GM19025 (cell line): ENCODE results near the gene PPP5C.
"Not testable (repeated sequence)": the region's sequence is repeated elsewhere in the genome, so short reads cannot be mapped to it uniquely, and the experiment has no call there.

Experiments
- ATAC-seq: cut with Tn5 transposase; IDR thresholded peaks from one replicate; pipeline ENCODE4 v1.9.1; 2021; ENCODE audit warnings: mild to moderate bottlenecking, low read depth, moderate library complexity; ENCODE audit not compliant: unreplicated experiment

PPP5C gene

DNA sequence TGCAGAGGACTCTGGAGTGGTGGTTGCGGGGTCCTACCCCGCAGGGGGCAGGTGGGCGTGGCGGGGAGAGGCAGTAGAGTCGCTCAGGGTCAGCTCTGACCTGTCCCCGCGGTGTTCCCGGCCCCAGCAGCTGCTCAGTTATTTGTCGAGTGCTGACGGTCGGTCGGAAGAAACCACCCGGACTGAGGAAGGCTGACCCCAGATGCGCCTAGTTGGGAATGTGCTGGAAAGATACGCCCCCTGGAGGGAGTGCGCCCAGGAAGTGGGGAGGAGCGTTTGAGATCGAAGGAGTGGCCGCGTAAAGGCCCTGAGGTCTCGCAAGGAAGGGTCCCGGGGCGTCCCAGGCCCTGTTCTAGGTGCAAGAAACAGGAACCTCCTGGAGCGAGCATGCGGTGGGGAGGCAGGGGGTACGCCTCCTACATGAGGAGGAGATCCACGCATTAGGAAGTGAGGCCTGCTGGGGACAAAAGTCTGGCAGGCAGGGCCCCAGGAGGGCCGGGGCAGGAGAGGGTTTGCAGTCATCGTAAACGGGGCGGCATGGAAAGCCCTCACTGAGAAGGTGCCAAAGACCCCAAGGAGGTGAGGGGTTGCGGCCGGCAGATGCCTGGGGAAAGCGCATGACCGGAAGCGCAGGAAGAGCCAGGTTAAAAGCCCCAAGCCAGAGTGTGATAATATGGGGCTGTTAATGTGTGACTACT is 57.3 kb downstream of the PPP5C start:
- no peak for ATAC-seq

- no peak for ATAC-seq
Observed at GRCh38 chr19:46404753-46405468, 58.0 kb downstream of the PPP5C start.

DNA sequence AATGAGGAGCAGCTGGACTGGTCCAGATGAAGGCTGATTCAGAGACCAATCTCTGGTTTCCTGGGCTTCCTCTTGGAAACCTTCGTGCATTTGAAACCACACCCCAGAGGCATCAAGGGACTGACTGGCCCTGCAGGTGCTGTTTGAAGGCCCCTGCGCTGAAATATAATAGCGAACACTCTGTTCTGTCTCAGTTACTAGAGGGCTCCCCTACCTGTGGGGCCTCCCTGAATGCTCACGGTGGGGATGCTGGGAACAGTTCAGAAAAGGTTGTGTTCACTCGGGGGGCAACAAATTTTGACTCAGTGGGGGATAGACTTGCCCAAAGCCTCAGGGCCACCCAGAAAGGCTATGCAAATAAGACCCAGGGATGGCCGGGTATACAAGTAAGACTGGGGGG is 60.1 kb downstream of the PPP5C start:
- no peak for ATAC-seq

GRCh38 chr19:46407856-46408663 is 61.2 kb downstream of the PPP5C start:
- no peak for ATAC-seq

DNA sequence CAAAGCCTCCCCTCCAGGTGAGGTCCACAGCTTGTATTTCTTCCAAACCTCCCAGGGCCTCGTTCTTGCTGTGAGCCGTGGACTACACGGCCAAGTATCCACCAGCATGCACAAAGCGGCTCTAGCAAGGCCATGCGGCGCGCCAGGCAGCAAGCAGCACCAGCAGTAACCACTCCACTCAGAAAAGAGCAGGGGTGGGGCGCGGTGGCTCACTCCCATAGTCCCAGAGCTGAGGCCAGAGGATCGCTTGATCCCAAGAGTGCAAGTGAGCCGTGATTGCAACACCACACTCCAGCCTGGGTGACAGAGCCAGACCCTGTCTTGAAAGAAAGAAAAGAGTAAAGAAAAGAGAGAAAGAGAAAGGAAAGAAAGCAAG is 61.8 kb downstream of the PPP5C start:
- ATAC-seq, result no peak

DNA sequence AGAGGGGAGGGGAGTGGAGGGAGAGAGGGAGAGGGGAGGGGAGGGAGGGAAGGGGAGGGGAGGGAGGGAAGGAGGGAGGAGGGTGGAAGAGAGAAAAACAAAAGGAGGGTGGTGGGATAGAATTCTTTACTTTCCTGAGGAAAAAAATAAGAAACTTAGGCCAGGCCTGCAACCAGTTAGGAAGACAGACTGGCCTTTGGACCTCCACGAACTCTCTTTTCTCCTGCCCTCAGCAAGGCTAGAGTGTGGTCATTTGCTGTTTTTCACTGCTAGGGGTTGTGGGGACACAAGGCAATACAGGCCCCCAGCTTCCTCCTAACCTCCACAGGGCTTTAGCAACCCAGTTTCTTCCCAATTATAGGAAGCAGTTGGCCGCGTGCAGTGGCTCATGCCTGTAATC is 62.3 kb downstream of the PPP5C start:
- no peak for ATAC-seq

- no peak for ATAC-seq
Observed at GRCh38 chr19:46410205-46411087, 63.6 kb downstream of the PPP5C start.

- no peak for ATAC-seq
Observed at GRCh38 chr19:46411088-46411924, 64.4 kb downstream of the PPP5C start.

- no peak for ATAC-seq
Observed at GRCh38 chr19:46411925-46412649, 65.2 kb downstream of the PPP5C start.

DNA sequence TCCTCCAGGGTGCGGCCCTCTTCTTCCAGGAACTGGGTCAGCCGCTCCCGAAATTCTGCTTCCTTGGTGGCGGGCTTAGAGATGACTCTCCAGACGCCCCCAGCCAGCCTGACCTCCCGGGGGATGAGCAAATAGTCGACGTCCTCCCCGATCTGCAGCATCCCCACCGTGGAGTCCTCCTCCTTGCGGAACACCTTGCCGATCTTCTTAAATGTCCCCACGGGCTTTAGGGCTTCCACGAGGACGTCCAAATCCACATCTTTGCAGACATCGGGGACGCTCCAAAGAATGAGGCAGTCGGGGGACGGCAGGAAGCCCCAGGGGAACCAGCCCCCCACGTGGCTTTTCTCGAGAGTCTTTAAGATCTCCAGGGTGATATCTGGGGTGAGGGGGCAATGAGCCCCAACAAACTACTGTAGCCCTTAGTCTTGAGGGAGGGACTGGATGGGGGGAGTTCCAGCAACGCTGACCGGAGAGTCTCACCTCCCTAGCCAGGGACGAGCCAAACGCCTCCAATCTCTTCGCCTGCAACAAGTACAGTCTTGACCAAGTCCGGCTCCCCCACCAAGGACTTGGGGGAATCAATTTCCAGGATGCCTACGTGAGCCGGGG is 65.9 kb downstream of the PPP5C start:
- no peak for ATAC-seq

DNA sequence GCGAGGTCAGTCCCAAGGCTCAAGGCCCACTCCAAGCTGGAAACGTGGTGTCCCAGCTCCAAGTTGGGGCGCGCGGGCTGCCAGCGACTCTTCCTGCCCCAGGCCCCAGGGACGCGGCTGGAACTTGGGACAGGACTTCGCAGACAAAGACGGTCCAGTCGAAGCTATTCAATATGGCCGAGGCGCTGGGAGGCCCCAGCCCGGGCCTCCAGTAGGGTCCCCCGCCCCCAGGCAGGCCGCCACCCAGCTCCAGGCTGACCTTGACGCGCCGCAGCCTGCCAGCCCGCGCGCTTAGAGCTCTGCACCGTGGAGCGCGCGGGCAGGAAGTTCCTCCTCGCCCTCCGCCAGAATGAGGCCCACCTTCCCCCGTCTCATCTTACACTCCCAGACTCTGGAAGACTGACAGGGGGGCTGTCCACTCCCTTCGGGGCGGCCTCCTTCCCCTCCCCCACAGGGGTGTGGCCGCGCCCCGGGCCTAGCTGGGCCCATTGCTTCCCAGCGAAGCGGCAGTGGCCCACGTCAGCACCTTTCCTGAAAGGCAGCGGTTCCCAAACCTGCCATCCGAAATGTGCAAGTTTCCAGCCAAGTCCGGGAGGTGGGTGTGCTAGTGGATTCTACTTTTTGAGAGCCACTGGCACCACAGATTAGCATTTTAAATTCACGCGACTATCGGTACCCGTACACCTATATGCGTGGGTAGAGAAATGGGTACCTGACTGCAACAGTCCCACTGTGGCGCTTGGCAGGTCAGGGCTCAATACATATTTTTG is 66.6 kb downstream of the PPP5C start, which contains the start of gene CCDC8:
Gene CCDC8, minus strand, starts transcription at position 303 of the 770 bp plus-strand sequence. CDS start 754 bp downstream, outside the sequence.
- ATAC-seq, result no peak

- ATAC-seq, result not testable (repeated sequence)
Observed at GRCh38 chr19:46414899-46415298, 68.0 kb downstream of the PPP5C start.

DNA sequence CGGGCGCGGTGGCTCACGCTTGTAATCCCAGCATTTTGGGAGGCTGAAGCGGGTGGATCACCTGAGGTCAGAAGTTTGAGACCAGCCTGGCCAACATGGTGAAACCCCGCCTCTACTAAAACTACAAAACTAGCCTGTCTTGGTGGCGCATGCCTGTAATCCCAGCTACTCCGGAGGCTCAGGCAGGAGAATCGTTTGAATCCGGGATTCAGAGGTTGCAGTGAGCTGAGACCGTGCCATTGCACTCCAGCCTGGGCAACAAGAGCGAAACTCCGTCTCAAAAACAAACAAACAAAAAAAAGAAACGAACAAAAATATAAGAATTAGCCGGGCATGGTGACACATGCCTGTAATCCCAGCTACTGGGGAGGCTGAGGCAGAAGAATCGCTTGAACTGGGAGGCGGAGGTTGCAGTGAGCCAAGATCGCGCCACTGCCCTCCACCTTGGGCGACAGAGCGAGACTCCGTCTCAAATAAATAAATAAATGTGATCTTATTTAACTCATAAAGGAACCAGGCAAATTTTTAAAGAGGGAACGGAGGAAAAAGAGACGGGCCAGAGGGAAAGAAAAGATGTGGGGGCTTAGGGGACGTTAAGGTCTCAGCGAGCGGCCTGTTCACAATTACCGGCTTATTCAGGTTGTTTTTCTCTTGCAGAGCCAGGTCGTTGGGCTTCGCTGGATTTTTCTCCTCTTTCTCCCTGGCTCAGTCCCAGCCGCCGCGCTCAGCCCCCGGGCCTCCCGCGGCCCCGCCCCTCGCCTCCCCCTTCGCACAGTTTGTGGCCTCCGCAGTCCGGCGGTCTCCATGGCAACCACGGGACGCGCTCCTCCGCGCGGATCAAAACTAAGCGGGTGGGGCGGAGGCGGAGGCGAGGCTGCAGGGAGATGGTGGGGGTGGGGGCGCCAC is 69.2 kb downstream of the PPP5C start:
- ATAC-seq, result not testable (repeated sequence)

GRCh38 chr19:46420056-46420455 is 73.2 kb downstream of the PPP5C start:
- no peak for ATAC-seq

- ATAC-seq, result no peak
Observed at GRCh38 chr19:46422344-46422743, 75.5 kb downstream of the PPP5C start.

GRCh38 chr19:46423188-46423587 is 76.3 kb downstream of the PPP5C start:
- ATAC-seq, result no peak
